CD8-positive, alpha-beta memory T cell (primary cell): ENCODE results near the gene UBE2L5. TPM values are rescaled to one million over a fixed set of nuclear protein-coding genes. Genes with fewer than 3 reads are reported as not detected.

Experiments used
- CTCF ChIA-PET: fragments of 350-600 bp; sonication (Branson Sonifier 250); formaldehyde crosslinking; loops from one replicate; lab custom pipeline; 2021; ENCODE audit warnings: antibody characterized with exemption; lab: Charles Lee
- POLR2A ChIA-PET: fragments of 350-600 bp; sonication (Branson Sonifier 250); formaldehyde crosslinking; loops from one replicate; lab custom pipeline; 2021; ENCODE audit warnings: antibody characterized with exemption; lab: Charles Lee
- DNase-seq, 5 donors: peaks; one replicate each; pipeline versions ENCODE4 v3.0.0 to v3.0.0-alpha.2; 2020 to 2022; ENCODE audit warnings: mixed read lengths in 1 of 5
- H3K27ac ChIP-seq: one replicate; pipeline ENCODE4 v1.7.0; 2013; ENCODE audit warnings: low read depth, mild to moderate bottlenecking, low read length, moderate library complexity
- H3K27me3 ChIP-seq: 2 replicates; pipeline ENCODE4 v1.7.0; 2013; ENCODE audit warnings: low read length, mild to moderate bottlenecking; ENCODE audit not compliant: insufficient read depth, poor library complexity, severe bottlenecking
- H3K36me3 ChIP-seq: 2 replicates; pipeline ENCODE4 v1.7.0; 2013; ENCODE audit warnings: mild to moderate bottlenecking, low read length, moderate library complexity; ENCODE audit not compliant: insufficient read depth
- H3K4me1 ChIP-seq: 2 replicates; pipeline ENCODE4 v1.7.0; 2013; ENCODE audit warnings: mild to moderate bottlenecking, low read length, moderate library complexity; ENCODE audit not compliant: insufficient read depth
- H3K4me3 ChIP-seq: 2 replicates; pipeline ENCODE4 v1.7.0; 2013; ENCODE audit warnings: mild to moderate bottlenecking, low read length
- H3K9me3 ChIP-seq: 2 replicates; pipeline ENCODE4 v1.7.0; 2013; ENCODE audit warnings: mild to moderate bottlenecking, low read length
- H3K27ac Mint-ChIP-seq, 8 donors: one replicate each; pipeline ENCODE4 v1.8.0; 2020 to 2021; ENCODE audit warnings: mixed read lengths in 8 of 8, mild to moderate bottlenecking in 6 of 8, inconsistent platforms in 3 of 8, moderate library complexity in 3 of 8
- H3K27me3 Mint-ChIP-seq, 2 donors: one replicate each; pipeline ENCODE4 v1.8.0; 2020 to 2021; ENCODE audit warnings: mixed read lengths in 2 of 2, mild to moderate bottlenecking in 1 of 2, moderate library complexity in 1 of 2
- H3K36me3 Mint-ChIP-seq, 3 donors: one replicate each; pipeline ENCODE4 v1.8.0; 2020 to 2021; ENCODE audit warnings: mixed read lengths in 3 of 3, inconsistent platforms in 1 of 3, mild to moderate bottlenecking in 1 of 3
- H3K4me1 Mint-ChIP-seq, 3 donors: one replicate each; pipeline ENCODE4 v1.8.0; 2020 to 2021; ENCODE audit warnings: mixed read lengths in 3 of 3, inconsistent platforms in 1 of 3, mild to moderate bottlenecking in 1 of 3
- H3K4me3 Mint-ChIP-seq, 7 donors: one replicate each; pipeline ENCODE4 v1.8.0; 2020 to 2021; ENCODE audit warnings: mixed read lengths in 7 of 7, mild to moderate bottlenecking in 6 of 7, moderate library complexity in 4 of 7, inconsistent platforms in 2 of 7
- H3K9me3 Mint-ChIP-seq, 5 donors: one replicate each; pipeline ENCODE4 v1.8.0; 2020 to 2022; ENCODE audit warnings: mixed read lengths in 5 of 5, mild to moderate bottlenecking in 3 of 5, moderate library complexity in 2 of 5, inconsistent platforms in 1 of 5
- polyA plus RNA-seq: library from polyadenylated mRNA; unstranded; fragments of 300-500 nt; fragmentation: Illumina TruSeq; gene quantifications from one replicate; pipeline ENCODE4 v1.2.3, GENCODE V29; 2021
- total RNA-seq, 2 experiments: library from RNA; stranded (reverse); gene quantifications; one replicate each; pipeline ENCODE4 v1.2.3, GENCODE V29; 2021

The UBE2L5 gene
- total and polyA plus RNA-seq, 3 experiments from 2014 or later: not detected

DNA sequence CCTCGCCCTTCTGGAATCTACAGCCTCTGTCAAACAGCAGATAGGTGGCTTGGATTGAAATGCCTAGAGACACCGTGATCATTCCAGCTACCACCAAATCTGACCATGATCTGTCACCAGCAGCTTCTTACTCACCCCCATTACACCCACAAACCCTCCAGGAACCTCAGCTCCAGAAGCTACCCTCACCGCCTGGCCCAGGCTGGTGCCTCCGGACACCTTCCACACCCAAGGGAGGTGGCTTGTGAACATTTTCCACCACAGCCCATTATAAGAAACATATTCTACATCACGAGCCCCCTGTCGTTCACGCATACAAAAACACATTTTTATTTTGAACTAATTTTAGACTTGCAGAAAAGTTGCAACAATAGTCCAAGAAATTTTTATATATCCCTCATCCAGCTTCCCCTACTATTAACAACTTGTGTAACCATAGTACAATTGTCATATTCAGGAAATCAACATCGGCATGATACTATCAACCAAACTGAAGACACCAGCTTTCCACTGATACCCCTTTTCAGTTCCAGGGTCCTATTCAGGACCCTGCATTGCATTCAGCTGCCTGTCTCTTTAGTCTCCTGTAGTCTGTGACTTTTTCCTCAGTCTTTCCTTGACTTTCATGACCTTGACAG, 15.4 kb upstream of the UBE2L5 start:
- H3K4me1 Mint-ChIP-seq: peaks cover 27 to 36% (median 30%) of the 10 kb centered on the region in 3 donors
- peak overlapping the region in 4 of 8 donors; percentile 43 to 61 (median 55) for H3K27ac Mint-ChIP-seq
- DNase-seq: no peak
- H3K4me3 ChIP-seq: no peak overlapping the region
- peaks cover 0 to 1% of the 10 kb centered on the region in 2 donors for H3K27me3 Mint-ChIP-seq
- H3K27me3 ChIP-seq: no peaks in the 10 kb centered on the region
- ChIA-PET POLR2A (interaction anchor here (0.9 to 1.8 kb wide), 4 partner anchors 11 to 59 kb away, joined by 3 to 9 read pairs (median 4); partner anchors contain the start of gene HMGB1), CTCF (interaction anchor here (0.9 to 7.7 kb wide), 13 partner anchors 11 to 275 kb away, joined by 3 to 61 read pairs (median 4); no protein-coding TSS in a partner anchor)
- H3K36me3 Mint-ChIP-seq: no peaks in the 10 kb centered on the region
- H3K4me3 Mint-ChIP-seq: peak overlapping the region in 1 of 7 donors; percentile 50
- H3K27ac ChIP-seq: no peak overlapping the region
- H3K36me3 ChIP-seq: no peaks in the 10 kb centered on the region
- H3K4me1 ChIP-seq: peaks cover 10% of the 10 kb centered on the region
- H3K9me3 ChIP-seq: no peaks in the 10 kb centered on the region
- H3K9me3 Mint-ChIP-seq: no peaks in the 10 kb centered on the region

- CTCF ChIA-PET: interaction anchor here (0.6 to 7.7 kb wide), 12 partner anchors 9 to 233 kb away, joined by 3 to 61 read pairs (median 3); no protein-coding TSS in a partner anchor
Observed at GRCh38 chr13:30408319-30409101, 13.8 kb upstream of the UBE2L5 start.

GRCh38 chr13:30409886-30410704, 12.2 kb upstream of the UBE2L5 start:
- ChIA-PET POLR2A (no interaction called here), CTCF (interaction anchor here (0.9 to 7.7 kb wide), 3 partner anchors 17 to 105 kb away, joined by 3 to 61 read pairs (median 26); no protein-coding TSS in a partner anchor)
- H3K27ac Mint-ChIP-seq: peak overlapping the region in 7 of 8 donors; percentile 18 to 86 (median 63)
- peaks cover 31 to 48% (median 36%) of the 10 kb centered on the region in 3 donors for H3K4me1 Mint-ChIP-seq
- no peak for DNase-seq
- H3K9me3 ChIP-seq: no peaks in the 10 kb centered on the region
- H3K4me3 Mint-ChIP-seq: peak overlapping the region in 1 of 7 donors; percentile 34
- no peak overlapping the region for H3K4me3 ChIP-seq
- H3K4me1 ChIP-seq: peaks cover 10% of the 10 kb centered on the region
- H3K9me3 Mint-ChIP-seq: no peaks in the 10 kb centered on the region
- H3K36me3 Mint-ChIP-seq: no peaks in the 10 kb centered on the region
- H3K36me3 ChIP-seq: no peaks in the 10 kb centered on the region
- no peak overlapping the region for H3K27ac ChIP-seq
- no peaks in the 10 kb centered on the region for H3K27me3 Mint-ChIP-seq
- H3K27me3 ChIP-seq: no peaks in the 10 kb centered on the region

More at GRCh38 chr13:30408319-30409101, 13.8 kb upstream of the UBE2L5 start:
- H3K4me3 ChIP-seq: no peak overlapping the region
- no peaks in the 10 kb centered on the region for H3K36me3 ChIP-seq
- H3K27ac Mint-ChIP-seq: peak overlapping the region; percentile 63 to 93 (median 82)
- peaks cover 10% of the 10 kb centered on the region for H3K4me1 ChIP-seq
- H3K4me1 Mint-ChIP-seq: peaks cover 31 to 43% (median 36%) of the 10 kb centered on the region in 3 donors
- H3K36me3 Mint-ChIP-seq: no peaks in the 10 kb centered on the region
- H3K4me3 Mint-ChIP-seq: peak overlapping the region; percentile 50 to 84 (median 72)
- H3K27ac ChIP-seq: no peak overlapping the region
- no peaks in the 10 kb centered on the region for H3K27me3 Mint-ChIP-seq
- DNase-seq: peak; percentile 81 to 92 (median 85)
- no peaks in the 10 kb centered on the region for H3K9me3 Mint-ChIP-seq
- POLR2A ChIA-PET: interaction anchor here (0.6 to 1.8 kb wide), 3 partner anchors 14 to 34 kb away, joined by 3 to 9 read pairs (median 4); no protein-coding TSS in a partner anchor
- no peaks in the 10 kb centered on the region for H3K27me3 ChIP-seq
- no peaks in the 10 kb centered on the region for H3K9me3 ChIP-seq

- peak overlapping the region in 4 of 8 donors; percentile 14 to 86 (median 52) for H3K27ac Mint-ChIP-seq
- no peaks in the 10 kb centered on the region for H3K9me3 ChIP-seq
- H3K4me1 Mint-ChIP-seq: peaks cover 38 to 54% (median 43%) of the 10 kb centered on the region in 3 donors
- POLR2A ChIA-PET: no interaction called here
- no peak overlapping the region for H3K4me3 ChIP-seq
- H3K27me3 Mint-ChIP-seq: no peaks in the 10 kb centered on the region
- peaks cover 10% of the 10 kb centered on the region for H3K4me1 ChIP-seq
- no peak for DNase-seq
- no peaks in the 10 kb centered on the region for H3K36me3 Mint-ChIP-seq
- H3K4me3 Mint-ChIP-seq: no peak overlapping the region
- CTCF ChIA-PET: interaction anchor here (0.9 to 7.7 kb wide), 3 partner anchors 18 to 106 kb away, joined by 3 to 61 read pairs (median 26); no protein-coding TSS in a partner anchor
- H3K36me3 ChIP-seq: no peaks in the 10 kb centered on the region
- H3K9me3 Mint-ChIP-seq: no peaks in the 10 kb centered on the region
- H3K27ac ChIP-seq: no peak overlapping the region
- H3K27me3 ChIP-seq: no peaks in the 10 kb centered on the region
Observed at GRCh38 chr13:30410705-30411125, 11.6 kb upstream of the UBE2L5 start.

DNA sequence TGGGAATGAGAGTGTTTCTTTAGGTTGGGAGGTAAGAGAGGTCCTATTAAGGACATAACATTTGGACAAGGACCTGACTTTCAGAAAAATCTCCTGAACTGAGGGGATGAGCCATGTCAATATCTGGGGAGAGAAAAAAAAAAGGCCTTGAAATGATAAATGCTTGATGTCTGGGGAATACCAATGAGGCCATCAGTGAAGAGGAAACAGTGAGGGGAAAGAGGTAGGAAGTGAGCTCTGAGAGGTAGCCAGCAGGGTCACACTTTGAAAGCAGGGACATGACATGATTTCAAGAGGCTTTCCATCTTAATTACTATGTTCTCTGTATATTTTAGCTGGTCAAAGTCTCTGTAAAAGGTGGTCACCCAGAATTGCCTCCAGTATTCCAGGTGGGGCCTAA, 9.9 kb upstream of the UBE2L5 start:
- no peak for DNase-seq
- no peak overlapping the region for H3K27ac ChIP-seq
- ChIA-PET POLR2A (interaction anchor here (1.7 kb wide), 1 partner anchor 10 kb away, joined by 11 read pairs; the partner anchor contains the start of gene UBE2L5), CTCF (interaction anchor here (7.7 kb wide), 1 partner anchor 19 kb away, joined by 61 read pairs; no protein-coding TSS in a partner anchor)
- H3K4me3 ChIP-seq: no peak overlapping the region
- Mint-ChIP-seq H3K27ac (peak overlapping the region in 4 of 8 donors; percentile 3 to 87 (median 69)), H3K27me3 (no peaks in the 10 kb centered on the region), H3K9me3 (no peaks in the 10 kb centered on the region), H3K36me3 (no peaks in the 10 kb centered on the region), H3K4me3 (no peak overlapping the region), H3K4me1 (peaks cover 36 to 58% (median 41%) of the 10 kb centered on the region in 3 donors)
- H3K36me3 ChIP-seq: no peaks in the 10 kb centered on the region
- H3K4me1 ChIP-seq: peaks cover 10% of the 10 kb centered on the region
- H3K27me3 ChIP-seq: no peaks in the 10 kb centered on the region
- no peaks in the 10 kb centered on the region for H3K9me3 ChIP-seq

GRCh38 chr13:30413842-30414241, 8.5 kb upstream of the UBE2L5 start:
- Histone ChIP-seq H3K27me3 (no peaks in the 10 kb centered on the region), H3K36me3 (no peaks in the 10 kb centered on the region), H3K4me3 (no peak overlapping the region), H3K9me3 (no peaks in the 10 kb centered on the region), H3K27ac (no peak overlapping the region), H3K4me1 (peaks cover 1% of the 10 kb centered on the region)
- no peak overlapping the region for H3K4me3 Mint-ChIP-seq
- POLR2A ChIA-PET: no interaction called here
- H3K27ac Mint-ChIP-seq: no peak overlapping the region
- peaks cover 25 to 49% (median 33%) of the 10 kb centered on the region in 3 donors for H3K4me1 Mint-ChIP-seq
- H3K9me3 Mint-ChIP-seq: no peaks in the 10 kb centered on the region
- CTCF ChIA-PET: interaction anchor here (0.9 to 1.1 kb wide), 3 partner anchors 39 to 281 kb away, joined by 3 to 4 read pairs (median 3); no protein-coding TSS in a partner anchor
- peaks cover 0 to 2% of the 10 kb centered on the region in 2 donors for H3K27me3 Mint-ChIP-seq
- DNase-seq: no peak
- H3K36me3 Mint-ChIP-seq: no peaks in the 10 kb centered on the region

- Mint-ChIP-seq H3K4me3 (peak overlapping the region in 1 of 7 donors; percentile 25), H3K27ac (peak overlapping the region in 2 of 8 donors; percentile 61 to 82), H3K4me1 (peaks cover 16 to 41% (median 19%) of the 10 kb centered on the region in 3 donors), H3K27me3 (peaks cover 0 to 2% of the 10 kb centered on the region in 2 donors), H3K36me3 (no peaks in the 10 kb centered on the region), H3K9me3 (no peaks in the 10 kb centered on the region)
- no peak overlapping the region for H3K4me3 ChIP-seq
- H3K36me3 ChIP-seq: no peaks in the 10 kb centered on the region
- DNase-seq: no peak
- ChIA-PET CTCF (interaction anchor here (1.0 kb wide), 1 partner anchor 283 kb away, joined by 3 read pairs; no protein-coding TSS in a partner anchor), POLR2A (no interaction called here)
- no peak overlapping the region for H3K27ac ChIP-seq
- H3K9me3 ChIP-seq: no peaks in the 10 kb centered on the region
- no peaks in the 10 kb centered on the region for H3K27me3 ChIP-seq
- no peaks in the 10 kb centered on the region for H3K4me1 ChIP-seq
Observed at GRCh38 chr13:30415430-30416030, 6.8 kb upstream of the UBE2L5 start.
